Stimulated activated memory B cell treated with anti-CD40 and anti-IgM and Interleukin-4, amounts not matched to agents 10 μg/mL and 1 μg/mL and 100 μg/mL, for 72 hours (primary cell): Measurements from ENCODE around the gene ANKRD13D.
"Not testable (repeated sequence)": the region's sequence is repeated elsewhere in the genome, so short reads cannot be mapped to it uniquely, and the experiment has no call there.

Source experiments
- ATAC-seq: fragments of 150-1000 bp; cut with Tn5 transposase; 2 replicates; pipeline ENCODE4 v1.10.0; 2021
- H3K27ac Mint-ChIP-seq: one replicate; pipeline ENCODE4 v1.8.0; 2022; ENCODE audit warnings: mild to moderate bottlenecking, mixed read lengths
- H3K27me3 Mint-ChIP-seq: one replicate; pipeline ENCODE4 v1.8.0; 2022; ENCODE audit warnings: mixed read lengths
- H3K36me3 Mint-ChIP-seq: one replicate; pipeline ENCODE4 v1.8.0; 2022; ENCODE audit warnings: mixed read lengths
- H3K4me1 Mint-ChIP-seq: one replicate; pipeline ENCODE4 v1.8.0; 2022; ENCODE audit warnings: mixed read lengths
- H3K4me3 Mint-ChIP-seq: one replicate; pipeline ENCODE4 v1.8.0; 2022; ENCODE audit warnings: mild to moderate bottlenecking, moderate library complexity, mixed read lengths
- H3K9me3 Mint-ChIP-seq: one replicate; pipeline ENCODE4 v1.8.0; 2022; ENCODE audit warnings: mixed read lengths

The ANKRD13D gene

DNA sequence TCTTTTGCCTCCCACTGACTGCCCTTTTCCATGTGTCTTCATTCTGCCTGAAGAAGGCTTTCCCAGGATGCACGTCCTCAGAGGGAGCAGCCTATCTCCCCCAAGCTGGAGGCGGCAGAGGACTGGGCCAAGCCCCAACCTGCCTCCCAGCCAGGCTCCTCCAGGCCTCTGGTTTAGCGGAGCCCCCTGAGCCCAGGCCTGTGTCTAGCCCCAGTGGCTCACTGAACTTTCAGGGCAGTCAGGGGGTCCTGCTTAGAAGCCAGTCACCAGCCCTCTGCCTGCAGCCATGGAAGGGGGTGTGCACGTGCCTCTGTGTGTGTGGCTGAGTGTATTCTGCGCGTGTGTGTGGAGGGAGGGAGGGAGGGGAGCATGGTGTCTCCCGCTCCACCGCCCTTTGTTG is 33.2 kb upstream of the ANKRD13D start:
- Mint-ChIP-seq H3K9me3 (no peaks in the 10 kb centered on the region), H3K4me3 (no peak overlapping the region), H3K27me3 (no peaks in the 10 kb centered on the region), H3K36me3 (peaks cover 36% of the 10 kb centered on the region), H3K27ac (no peak overlapping the region), H3K4me1 (peaks cover 18% of the 10 kb centered on the region)
- no peak for ATAC-seq

DNA sequence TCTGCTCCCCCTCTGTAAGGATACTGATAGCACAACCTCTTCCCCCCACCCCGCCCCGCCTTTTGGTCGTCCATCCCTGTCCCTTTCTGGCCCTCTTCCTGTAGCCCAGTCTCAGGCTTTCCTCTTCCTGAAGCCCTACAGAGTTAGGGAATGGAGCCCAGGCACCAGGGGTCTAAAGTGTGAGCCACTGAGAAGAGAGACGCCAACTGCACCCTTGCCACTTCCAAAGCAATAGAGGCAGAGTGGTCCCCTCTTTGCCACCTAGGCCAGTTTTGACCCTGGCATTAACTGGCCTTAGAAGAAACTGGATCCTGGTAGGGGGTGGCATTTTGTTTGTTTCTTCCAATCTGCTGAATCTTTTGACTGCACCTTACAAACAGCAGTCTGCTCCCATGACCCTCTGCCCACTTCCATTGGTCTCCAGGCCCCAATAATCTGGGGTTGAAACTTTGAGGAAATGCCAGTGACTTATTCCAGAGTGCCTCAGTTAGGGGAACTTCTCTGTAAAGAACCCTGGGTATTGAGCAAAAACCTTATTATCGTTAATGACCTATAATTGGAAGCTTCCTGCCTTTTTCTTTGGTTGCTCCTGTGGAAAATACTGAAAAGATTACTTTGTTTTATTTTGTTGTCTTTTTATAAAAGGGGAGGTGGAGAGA is 32.5 kb upstream of the ANKRD13D start:
- Mint-ChIP-seq H3K4me1 (peaks cover 22% of the 10 kb centered on the region), H3K27me3 (peaks cover under 1% of the 10 kb centered on the region), H3K27ac (no peak overlapping the region), H3K4me3 (no peak overlapping the region), H3K9me3 (no peaks in the 10 kb centered on the region), H3K36me3 (peaks cover 35% of the 10 kb centered on the region)
- no peak for ATAC-seq

DNA sequence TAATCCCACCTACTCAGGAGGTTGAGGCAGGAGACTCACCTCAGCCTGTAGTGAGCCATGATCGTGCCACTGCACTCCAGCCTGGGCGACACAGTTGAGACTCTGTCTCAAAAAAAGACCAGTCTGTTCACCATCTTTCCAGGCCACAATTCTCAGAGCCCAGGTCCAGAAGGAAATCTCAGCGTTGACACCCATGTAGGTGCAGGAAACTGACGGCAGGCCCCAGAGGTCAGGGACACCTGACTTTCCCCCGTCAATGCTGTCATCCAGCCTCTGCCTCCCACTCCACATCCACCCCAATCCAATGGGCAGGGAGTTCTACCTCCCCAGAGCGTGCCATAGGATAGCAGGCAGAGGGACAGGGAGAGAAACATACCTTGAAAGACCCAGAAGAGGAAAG is 28.7 kb upstream of the ANKRD13D start:
- Mint-ChIP-seq H3K27ac (no peak overlapping the region), H3K36me3 (peaks cover 6% of the 10 kb centered on the region), H3K4me3 (no peak overlapping the region), H3K4me1 (peaks cover 45% of the 10 kb centered on the region), H3K9me3 (no peaks in the 10 kb centered on the region), H3K27me3 (peaks cover 7% of the 10 kb centered on the region)
- no peak for ATAC-seq

DNA sequence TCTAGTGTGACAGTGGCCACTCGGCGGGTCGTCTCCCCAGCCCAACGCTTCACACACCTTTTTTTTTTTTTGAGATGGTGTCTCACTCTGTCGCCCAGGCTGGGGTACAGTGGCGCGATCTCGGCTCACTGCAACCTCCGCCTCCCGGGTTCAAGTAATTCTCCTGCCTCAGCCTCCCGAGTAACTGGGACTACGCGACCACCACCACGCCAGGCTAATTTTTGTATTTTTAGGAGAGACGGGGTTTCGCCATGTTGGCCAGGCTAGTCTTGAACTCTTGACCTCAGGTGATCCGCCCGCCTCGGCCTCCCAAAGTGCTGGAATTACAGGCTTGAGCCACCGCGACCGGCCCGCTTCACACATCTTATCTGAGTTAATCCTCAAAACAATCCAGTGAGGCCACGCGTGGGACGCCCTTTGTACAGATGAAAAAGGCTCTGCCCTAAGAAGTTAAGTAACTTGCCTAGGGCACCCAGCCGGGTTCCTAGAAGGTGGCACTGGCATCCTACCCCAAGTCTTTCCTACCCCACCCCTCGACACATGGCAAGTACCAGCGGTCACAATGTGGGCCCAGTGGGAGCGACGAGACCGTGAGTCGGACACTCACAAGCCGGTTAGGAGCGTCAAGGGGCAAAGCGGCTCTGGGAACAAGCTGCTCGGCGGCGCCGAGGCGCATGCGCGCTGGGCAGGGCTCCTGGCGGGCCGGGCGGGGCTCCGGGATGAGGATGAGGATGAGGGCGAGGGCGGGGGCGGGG is 28.0 kb upstream of the ANKRD13D start:
- peaks cover 47% of the 10 kb centered on the region for H3K4me1 Mint-ChIP-seq
- not testable (repeated sequence) for H3K36me3 Mint-ChIP-seq

DNA sequence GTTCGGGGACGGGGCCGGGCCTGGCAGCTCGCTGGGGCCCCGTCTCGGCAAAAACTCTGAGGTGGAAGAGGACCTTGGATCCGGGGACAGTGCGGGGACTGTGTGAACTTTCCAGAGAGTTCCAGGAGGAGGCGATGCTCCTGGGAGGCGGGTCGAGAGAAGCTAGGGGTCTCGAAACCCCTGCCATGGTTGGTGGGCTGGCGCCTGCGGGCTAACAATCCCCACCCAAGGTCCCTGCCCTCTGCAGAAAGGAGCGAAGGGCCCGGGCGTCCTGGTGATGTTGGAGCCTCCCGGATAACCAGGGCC is 27.5 kb upstream of the ANKRD13D start:
- Mint-ChIP-seq H3K4me1 (peaks cover 48% of the 10 kb centered on the region), H3K4me3 (no peak overlapping the region), H3K36me3 (no peaks in the 10 kb centered on the region), H3K9me3 (no peaks in the 10 kb centered on the region), H3K27me3 (peaks cover 7% of the 10 kb centered on the region), H3K27ac (no peak overlapping the region)
- no peak for ATAC-seq

More for the DNA sequence above, 28.0 kb upstream of the ANKRD13D start:
- not testable (repeated sequence) for H3K9me3 Mint-ChIP-seq, H3K27me3 Mint-ChIP-seq, H3K27ac Mint-ChIP-seq, ATAC-seq
- H3K4me3 Mint-ChIP-seq = peak overlapping the region; percentile 55

DNA sequence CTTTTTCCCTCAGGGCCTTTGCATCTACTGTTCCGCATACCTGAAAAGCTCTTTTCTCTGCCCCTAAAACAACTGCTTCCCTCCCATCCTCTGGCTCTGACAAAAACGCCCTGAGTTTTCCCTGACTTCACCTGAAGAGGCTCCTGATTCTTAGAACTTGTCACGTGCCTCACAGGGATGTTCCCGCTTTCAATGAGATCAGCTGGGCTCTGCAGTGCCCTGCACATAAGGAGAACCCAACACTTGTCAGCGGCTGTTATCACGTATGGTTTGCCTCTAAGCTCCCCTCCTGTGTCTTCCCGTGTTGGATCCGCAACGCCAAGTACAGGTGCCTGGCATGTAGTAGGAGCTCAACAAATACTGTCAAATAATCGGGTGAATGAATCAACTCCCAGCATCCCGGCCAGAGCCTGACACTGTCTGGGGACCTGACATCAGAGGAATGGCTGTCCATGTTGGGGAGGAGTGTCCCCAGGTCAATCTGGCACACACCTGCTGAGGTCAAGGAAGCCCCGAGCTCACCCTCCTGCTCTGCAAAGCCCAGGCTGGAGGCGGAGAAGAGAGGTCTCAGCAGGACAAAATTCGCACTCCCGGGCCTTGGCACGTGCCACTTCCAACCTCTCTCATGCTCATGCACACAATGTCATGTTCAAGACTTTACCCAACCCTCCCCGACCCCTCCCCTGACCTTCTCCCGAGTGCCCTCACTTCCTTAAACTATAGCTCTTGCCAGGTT is 27.0 kb upstream of the ANKRD13D start:
- H3K4me1 Mint-ChIP-seq = peaks cover 48% of the 10 kb centered on the region
- H3K27ac Mint-ChIP-seq = peak overlapping the region; percentile 73
- no peak for ATAC-seq
- peaks cover 7% of the 10 kb centered on the region for H3K27me3 Mint-ChIP-seq
- H3K9me3 Mint-ChIP-seq = no peaks in the 10 kb centered on the region
- peaks cover 3% of the 10 kb centered on the region for H3K36me3 Mint-ChIP-seq
- H3K4me3 Mint-ChIP-seq = peak overlapping the region; percentile 33

DNA sequence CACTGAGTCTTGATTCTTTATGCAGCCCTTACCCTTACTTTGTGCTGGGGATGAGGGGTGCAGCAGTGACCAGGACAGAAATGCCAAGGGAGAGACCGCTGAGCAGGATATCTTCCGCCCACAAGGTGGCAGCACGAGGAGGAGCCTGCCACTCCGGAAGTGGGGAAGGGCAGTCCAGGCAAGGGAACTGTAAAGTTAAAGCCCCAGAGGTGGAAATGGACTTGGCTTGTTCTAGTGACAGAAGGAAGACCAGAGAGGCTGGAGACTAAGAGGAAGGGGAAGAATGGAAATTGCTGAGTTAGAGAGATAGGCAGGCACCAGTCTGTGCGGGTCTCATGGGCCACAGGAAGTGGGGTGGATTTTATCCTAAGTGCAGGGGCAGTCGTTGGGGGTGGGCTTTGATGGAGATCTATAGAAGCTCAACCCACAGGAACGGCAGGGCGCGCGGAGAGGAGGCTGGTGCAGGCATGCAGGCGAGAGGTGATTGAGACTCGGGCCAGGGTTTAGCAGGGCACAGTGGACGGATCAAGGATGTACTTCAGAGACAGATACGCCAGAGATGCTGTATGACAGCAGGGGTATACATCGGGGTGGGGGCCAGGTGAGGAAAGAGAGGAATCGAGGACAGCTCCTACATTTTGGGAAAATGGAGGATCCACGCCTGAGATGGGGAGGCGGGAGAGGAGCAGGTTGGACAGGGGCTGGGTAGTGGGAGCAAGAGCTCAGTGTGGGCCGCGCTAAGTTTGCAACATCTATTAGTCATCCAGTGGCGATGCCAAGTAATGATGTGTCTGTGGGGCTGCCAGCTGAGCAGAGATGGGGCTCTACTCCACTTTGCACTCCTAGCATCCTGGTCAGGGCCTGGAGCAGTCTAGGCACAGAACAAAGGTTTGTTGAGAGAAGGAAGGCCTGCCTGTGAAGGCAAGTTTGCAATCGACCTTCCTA is 26.1 kb upstream of the ANKRD13D start:
- peaks cover 7% of the 10 kb centered on the region for H3K27me3 Mint-ChIP-seq

DNA sequence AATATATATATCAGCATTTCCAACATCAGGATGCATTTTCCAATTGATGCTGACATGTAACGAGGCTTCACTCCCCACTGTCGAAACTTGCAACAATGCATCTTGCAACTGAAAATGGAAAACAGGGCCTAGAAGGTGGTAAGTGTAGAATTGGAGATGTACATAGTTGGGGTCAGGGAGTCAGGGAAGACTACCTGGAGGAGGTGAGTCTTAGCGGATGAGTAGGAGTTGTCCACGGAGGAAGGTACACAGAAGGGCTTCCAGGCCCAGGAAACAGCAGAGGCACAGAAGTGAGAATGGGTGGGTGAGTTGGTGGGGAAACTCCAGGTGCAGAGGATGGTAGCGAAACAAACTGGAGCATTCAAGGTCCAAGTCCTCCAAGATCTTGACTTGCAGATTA is 24.8 kb upstream of the ANKRD13D start:
- Mint-ChIP-seq H3K27ac (peak overlapping the region; percentile 96), H3K9me3 (no peaks in the 10 kb centered on the region), H3K4me3 (no peak overlapping the region), H3K36me3 (peaks cover 23% of the 10 kb centered on the region), H3K27me3 (peaks cover 7% of the 10 kb centered on the region), H3K4me1 (peaks cover 67% of the 10 kb centered on the region)
- no peak for ATAC-seq

More for the DNA sequence above, 26.1 kb upstream of the ANKRD13D start:
- ATAC-seq = peak; percentile 65
- H3K4me3 Mint-ChIP-seq = peak overlapping the region; percentile 33
- no peaks in the 10 kb centered on the region for H3K9me3 Mint-ChIP-seq
- H3K36me3 Mint-ChIP-seq = peaks cover 11% of the 10 kb centered on the region
- peak overlapping the region; percentile 73 for H3K27ac Mint-ChIP-seq
- peaks cover 54% of the 10 kb centered on the region for H3K4me1 Mint-ChIP-seq

DNA sequence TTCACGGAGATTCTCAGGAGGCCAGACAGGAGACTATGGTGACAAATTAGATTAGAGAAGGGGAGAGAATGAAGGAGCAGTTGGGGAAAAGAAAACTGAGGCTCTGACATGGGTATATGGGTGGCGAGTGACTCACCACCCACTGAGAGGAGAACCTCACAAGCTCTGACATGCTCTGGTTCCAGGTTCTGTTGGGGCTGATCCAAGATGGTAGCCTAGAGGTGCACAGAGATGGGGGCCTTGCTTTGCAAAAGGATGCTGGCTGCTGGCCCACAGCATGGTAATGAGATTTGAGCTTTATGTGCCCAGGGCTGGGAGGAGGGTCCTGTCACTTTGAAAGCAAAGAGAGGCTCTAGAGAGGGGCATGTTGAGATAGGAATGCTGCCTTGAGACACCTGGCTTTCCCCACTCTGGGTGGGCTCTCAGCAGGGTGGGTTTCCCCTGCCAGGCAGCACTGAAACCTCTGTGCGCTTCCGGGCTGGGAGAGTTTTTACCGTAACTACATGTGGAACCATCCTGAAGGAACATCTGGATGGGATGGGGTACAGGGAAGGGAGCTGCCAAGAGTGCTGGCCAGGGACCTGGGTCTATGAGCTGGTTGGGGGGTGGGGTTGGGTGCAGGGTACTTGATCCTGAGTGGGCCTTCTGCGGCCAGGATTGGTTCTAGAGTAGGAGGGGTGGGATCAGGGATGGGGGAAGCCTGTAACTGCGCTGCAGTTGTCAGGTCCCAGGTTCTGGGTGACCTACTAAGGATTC is 24.0 kb upstream of the ANKRD13D start:
- peak overlapping the region; percentile 96 for H3K27ac Mint-ChIP-seq
- peak overlapping the region; percentile 79 for H3K4me3 Mint-ChIP-seq
- peaks cover 26% of the 10 kb centered on the region for H3K36me3 Mint-ChIP-seq
- H3K27me3 Mint-ChIP-seq = peaks cover 7% of the 10 kb centered on the region
- H3K9me3 Mint-ChIP-seq = no peaks in the 10 kb centered on the region
- peaks cover 72% of the 10 kb centered on the region for H3K4me1 Mint-ChIP-seq
- no peak for ATAC-seq

DNA sequence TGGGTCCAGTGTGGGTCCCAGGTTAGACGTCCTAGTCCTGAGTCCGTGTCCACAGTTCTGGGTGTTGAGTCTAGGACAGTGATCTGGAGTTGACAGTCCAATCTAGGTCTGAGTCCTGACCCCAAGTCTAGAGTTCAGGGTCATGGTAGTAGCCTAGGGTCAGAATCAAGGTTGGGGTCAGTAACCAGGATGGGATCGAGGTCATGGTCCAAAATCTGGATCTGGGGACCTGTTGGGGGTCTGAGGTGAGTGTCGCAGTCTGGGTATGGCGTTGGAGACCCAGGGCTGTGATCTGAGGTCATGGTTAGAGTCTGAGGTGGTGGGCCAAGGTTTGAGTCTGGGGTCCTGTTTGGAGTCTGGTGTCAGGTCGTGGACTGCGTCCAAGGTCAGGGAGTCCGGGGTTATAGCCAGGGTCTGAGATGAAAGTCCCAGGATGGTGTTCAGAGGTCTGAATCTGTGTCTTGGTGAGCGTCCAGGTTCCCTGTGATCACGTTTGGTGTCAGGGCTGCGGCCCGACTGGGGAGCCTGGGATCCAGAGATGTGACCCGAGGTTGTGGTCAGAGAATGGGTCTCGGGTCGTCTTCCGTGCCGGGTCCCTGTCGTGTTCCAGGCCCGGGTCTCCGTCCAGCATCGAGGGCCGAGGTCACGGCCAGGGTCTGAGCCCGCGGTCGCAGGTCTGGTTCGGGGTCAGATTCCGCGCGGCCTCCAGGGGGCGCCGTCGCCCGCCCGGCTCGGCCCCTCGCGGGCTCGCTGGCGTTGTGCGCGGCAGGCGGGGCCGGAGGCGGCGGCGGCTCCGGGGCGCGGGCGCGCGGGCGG is 23.3 kb upstream of the ANKRD13D start:
- Mint-ChIP-seq H3K36me3 (peaks cover 34% of the 10 kb centered on the region), H3K9me3 (no peaks in the 10 kb centered on the region), H3K4me1 (peaks cover 75% of the 10 kb centered on the region), H3K4me3 (peak overlapping the region; percentile 79), H3K27me3 (peaks cover 7% of the 10 kb centered on the region), H3K27ac (peak overlapping the region; percentile 96)
- peak; percentile 75 for ATAC-seq

DNA sequence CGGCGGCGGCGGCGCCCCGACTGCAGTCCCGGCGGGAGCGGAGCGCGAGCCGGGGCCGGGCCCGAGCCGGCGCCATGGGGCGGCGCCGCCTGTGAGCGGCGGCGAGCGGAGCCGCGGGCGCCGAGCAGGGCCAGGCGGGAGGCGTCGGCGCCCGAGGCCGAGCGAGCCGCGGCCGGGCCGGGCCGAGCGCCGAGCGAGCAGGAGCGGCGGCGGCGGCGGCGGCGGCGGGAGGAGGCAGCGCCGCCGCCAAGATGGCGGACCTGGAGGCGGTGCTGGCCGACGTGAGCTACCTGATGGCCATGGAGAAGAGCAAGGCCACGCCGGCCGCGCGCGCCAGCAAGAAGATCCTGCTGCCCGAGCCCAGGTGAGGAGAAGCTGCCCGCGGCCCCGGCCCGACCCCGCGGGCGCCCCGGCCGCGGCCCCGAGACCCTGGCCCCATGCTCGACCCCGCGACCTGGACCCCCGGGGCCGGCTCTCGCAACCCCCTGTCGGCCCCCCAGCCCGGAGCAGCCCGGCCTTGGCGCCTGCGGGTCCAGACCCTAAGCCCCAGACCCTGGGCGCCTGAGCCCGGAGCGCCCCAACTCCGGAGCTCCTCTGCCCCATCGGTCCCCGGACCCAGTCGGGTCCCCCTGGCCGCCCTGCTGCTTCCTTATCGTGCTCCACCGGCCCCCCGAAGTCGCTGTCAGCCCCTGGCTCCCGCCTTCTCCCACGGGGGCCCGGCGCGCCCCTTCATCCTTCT is 22.5 kb upstream of the ANKRD13D start, which contains the start of gene GRK2:
Gene GRK2 (plus strand): TSS at position 25 of the 739 bp plus-strand sequence. CDS start 227 bp downstream, at position 252.
- Mint-ChIP-seq H3K36me3 (peaks cover 42% of the 10 kb centered on the region), H3K27me3 (peaks cover 6% of the 10 kb centered on the region), H3K9me3 (no peaks in the 10 kb centered on the region), H3K4me3 (peak within 1 kb of the TSS; percentile 93), H3K4me1 (peaks cover 78% of the 10 kb centered on the region), H3K27ac (peak within 1 kb of the TSS; percentile 96)
- peak; percentile 38 for ATAC-seq

DNA sequence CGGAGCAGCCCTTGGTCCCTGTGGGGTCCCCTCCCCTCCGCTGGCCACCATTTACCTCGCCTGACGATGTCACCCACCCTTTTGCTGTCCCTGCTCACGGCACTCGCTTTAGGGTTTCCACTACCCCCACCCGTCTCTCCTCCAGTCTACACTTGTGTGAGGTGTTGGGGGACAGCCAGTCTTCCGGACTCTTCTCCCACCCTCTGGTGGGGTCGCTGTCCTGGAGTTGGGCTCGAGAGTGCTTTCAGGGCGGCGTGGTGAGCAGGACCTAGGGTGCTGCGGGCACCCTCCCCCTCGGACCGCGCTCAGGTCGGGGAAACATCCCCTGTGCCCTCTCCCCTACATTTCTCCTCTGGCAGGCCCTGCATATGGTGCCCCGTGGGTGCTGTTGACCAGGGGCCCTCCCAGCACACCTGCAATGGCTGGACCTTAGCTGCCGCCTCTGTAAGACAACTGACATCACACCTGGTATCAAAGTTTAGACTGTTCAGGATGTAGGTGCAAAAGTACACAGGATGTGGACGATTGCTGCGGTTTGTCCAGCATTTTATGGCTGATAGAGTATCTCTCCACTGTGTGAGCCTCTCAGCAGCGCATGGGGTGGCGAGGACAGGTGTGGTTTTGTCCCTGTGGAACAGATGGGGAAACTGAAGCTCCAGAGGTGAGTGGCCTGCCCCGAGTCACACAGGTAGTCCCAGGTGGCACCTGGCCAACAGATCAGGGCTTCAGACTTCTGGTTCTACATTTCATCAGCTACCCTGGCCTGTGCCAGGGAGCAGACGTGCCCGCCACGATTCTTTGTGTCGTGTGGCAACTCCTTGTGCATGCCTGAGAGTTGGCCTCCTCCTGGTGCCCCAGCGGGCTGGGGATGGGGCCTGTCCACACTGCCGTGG is 21.7 kb upstream of the ANKRD13D start:
- Mint-ChIP-seq H3K27ac (peak overlapping the region; percentile 96), H3K4me1 (peaks cover 79% of the 10 kb centered on the region), H3K27me3 (no peaks in the 10 kb centered on the region), H3K9me3 (no peaks in the 10 kb centered on the region), H3K4me3 (peak overlapping the region; percentile 93), H3K36me3 (peaks cover 44% of the 10 kb centered on the region)
- peak; percentile 9 for ATAC-seq
